Thyroid gland (tissue), 4 donors: Measurements from ENCODE around the gene IPO9. TPM values are rescaled to one million over a fixed set of nuclear protein-coding genes. Genes with fewer than 3 reads are reported as not detected.
A peak's percentile ranks its signal among the peaks of the same experiment; 100 is the strongest.

Experiments
- DNase-seq, 2 donors: peaks; one replicate each; pipeline ENCODE4 v3.0.0-alpha.2; 2019
- H3K27ac ChIP-seq, 3 donors: fragments of 200-600 bp; sonication (generic); 1 replicate in 2 of 3; 2 replicates in 1 of 3; pipeline ENCODE4 v1.5.1; 2016 to 2019; ENCODE audit warnings: mild to moderate bottlenecking in 1 of 3, moderate library complexity in 1 of 3
- H3K27me3 ChIP-seq: fragments of 200-600 bp; sonication (generic); one replicate; pipeline ENCODE4 v1.5.1; 2019
- H3K36me3 ChIP-seq, 2 donors: fragments of 200-600 bp; sonication (generic); one replicate each; pipeline ENCODE4 v1.5.1; 2016 to 2019
- H3K4me1 ChIP-seq, 2 donors: fragments of 200-600 bp; sonication (generic); one replicate each; pipeline ENCODE4 v1.5.1; 2017 to 2019
- H3K4me3 ChIP-seq, 3 donors: fragments of 200-600 bp; sonication (generic); replicated peaks in 1 of 3; 1 replicate in 2 of 3; 2 replicates in 1 of 3; pipeline ENCODE4 v1.5.1; 2016; ENCODE audit warnings: mild to moderate bottlenecking in 1 of 3
- H3K9me3 ChIP-seq: fragments of 200-600 bp; sonication (generic); one replicate; pipeline ENCODE4 v1.5.1; 2017
- POLR2A ChIP-seq, 2 donors: fragments of 450-650 bp; IDR thresholded peaks; one replicate each; pipeline ENCODE4 v1.6.1; 2017; ENCODE audit warnings: antibody characterized with exemption in 2 of 2, mild to moderate bottlenecking in 2 of 2, moderate library complexity in 1 of 2
- WGBS, 2 donors: methylation state at CpG; one replicate each; pipeline ENCODE4 v1.1.5; 2017; 5-methylcytosine and 5-hydroxymethylcytosine counted together
- intact Hi-C: fragments of 100-400 bp; cut with DNase I; formaldehyde crosslinking; loops from one replicate; pipeline ENCODE4 v1.15.1; 2023
- total RNA-seq, 4 donors: library from RNA; depleted of rRNA; stranded (reverse); fragments of >200 nt; gene quantifications; one replicate each; pipeline ENCODE4 v1.2.3, GENCODE V29; 2016
- TF ChIP-seq, protein P1 (sequence below), 6 experiments: fragments of 200-600 bp in 3 of 6; fragments of 450-650 bp in 3 of 6; sonication (generic) in 3 of 6; IDR thresholded peaks; one replicate each; pipeline ENCODE4 v1.5.1; 2016 to 2019; ENCODE audit warnings: antibody characterized with exemption in 6 of 6, mild to moderate bottlenecking in 2 of 6, inconsistent platforms in 1 of 6, moderate library complexity in 1 of 6

IPO9 gene
- total RNA-seq, 4 donors from 2014 or later: 28.4 to 42.1 (median 36.7) TPM

DNA sequence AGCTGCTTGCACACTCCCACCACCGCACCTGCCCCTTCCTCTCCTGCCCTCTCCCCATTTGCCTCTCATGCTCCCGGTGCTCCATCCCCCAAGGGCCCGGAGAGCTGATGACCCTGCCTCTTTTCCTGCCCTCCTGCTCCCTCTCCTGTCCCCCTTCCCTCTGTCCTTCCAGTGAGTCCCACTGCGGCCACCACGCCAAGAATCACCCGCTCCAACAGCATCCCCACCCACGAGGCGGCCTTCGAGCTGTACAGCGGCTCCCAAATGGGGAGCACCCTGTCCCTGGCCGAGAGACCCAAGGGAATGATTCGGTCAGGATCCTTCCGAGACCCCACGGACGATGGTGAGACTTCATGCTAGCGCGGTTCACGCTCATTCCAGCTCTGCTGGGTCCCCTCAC lies 40.7 kb upstream of the IPO9 start:
- intact Hi-C loops: no loop called here
- Histone ChIP-seq H3K36me3 (peaks cover 0 to 15% of the 10 kb centered on the region in 2 donors), H3K4me3 (no peak overlapping the region), H3K9me3 (no peaks in the 10 kb centered on the region), H3K27me3 (no peaks in the 10 kb centered on the region), H3K4me1 (peaks cover 0 to 34% of the 10 kb centered on the region in 2 donors), H3K27ac (no peak overlapping the region)
- WGBS, 2 donors: 97 to 98% methylated on average over 18 of the region's 18 CpGs
- no peak for TF ChIP-seq POLR2A (IDR thresholded peaks at IDR 0.05)
- DNase-seq: no peak

DNA sequence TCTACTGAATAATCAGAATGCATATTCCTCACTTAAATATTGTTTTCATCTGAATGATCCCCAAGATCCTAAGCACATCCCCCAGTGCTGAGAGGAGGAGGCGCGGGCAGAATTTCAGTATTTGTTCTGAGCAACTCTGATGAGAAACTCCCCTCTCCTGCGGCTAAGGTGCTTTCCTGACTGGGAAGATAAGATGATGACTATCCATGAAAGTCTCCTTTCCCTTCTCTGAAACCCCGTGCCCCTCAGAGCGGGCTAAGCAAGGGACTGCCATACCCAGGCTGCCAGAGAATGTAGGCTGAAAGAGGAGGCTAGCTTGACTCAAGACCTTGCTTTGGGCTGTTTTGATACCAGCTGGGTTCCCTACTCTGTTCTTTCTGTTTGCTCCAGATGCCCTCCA lies 39.7 kb upstream of the IPO9 start:
- Histone ChIP-seq H3K27me3 (no peaks in the 10 kb centered on the region), H3K36me3 (peaks cover 0 to 14% of the 10 kb centered on the region in 2 donors), H3K27ac (peak overlapping the region in 2 of 3 donors; percentile 56 to 65), H3K4me3 (no peak overlapping the region), H3K9me3 (no peaks in the 10 kb centered on the region), H3K4me1 (peaks cover 0 to 34% of the 10 kb centered on the region in 2 donors)
- intact Hi-C loops: no loop called here
- no peak for DNase-seq
- TF ChIP-seq, protein P1, sequence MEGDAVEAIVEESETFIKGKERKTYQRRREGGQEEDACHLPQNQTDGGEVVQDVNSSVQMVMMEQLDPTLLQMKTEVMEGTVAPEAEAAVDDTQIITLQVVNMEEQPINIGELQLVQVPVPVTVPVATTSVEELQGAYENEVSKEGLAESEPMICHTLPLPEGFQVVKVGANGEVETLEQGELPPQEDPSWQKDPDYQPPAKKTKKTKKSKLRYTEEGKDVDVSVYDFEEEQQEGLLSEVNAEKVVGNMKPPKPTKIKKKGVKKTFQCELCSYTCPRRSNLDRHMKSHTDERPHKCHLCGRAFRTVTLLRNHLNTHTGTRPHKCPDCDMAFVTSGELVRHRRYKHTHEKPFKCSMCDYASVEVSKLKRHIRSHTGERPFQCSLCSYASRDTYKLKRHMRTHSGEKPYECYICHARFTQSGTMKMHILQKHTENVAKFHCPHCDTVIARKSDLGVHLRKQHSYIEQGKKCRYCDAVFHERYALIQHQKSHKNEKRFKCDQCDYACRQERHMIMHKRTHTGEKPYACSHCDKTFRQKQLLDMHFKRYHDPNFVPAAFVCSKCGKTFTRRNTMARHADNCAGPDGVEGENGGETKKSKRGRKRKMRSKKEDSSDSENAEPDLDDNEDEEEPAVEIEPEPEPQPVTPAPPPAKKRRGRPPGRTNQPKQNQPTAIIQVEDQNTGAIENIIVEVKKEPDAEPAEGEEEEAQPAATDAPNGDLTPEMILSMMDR (IDR thresholded peaks at IDR 0.05): no peak
- TF ChIP-seq POLR2A (IDR thresholded peaks at IDR 0.05): no peak
- WGBS, 2 donors: 96 to 98% methylated on average over 5 of the region's 5 CpGs

DNA sequence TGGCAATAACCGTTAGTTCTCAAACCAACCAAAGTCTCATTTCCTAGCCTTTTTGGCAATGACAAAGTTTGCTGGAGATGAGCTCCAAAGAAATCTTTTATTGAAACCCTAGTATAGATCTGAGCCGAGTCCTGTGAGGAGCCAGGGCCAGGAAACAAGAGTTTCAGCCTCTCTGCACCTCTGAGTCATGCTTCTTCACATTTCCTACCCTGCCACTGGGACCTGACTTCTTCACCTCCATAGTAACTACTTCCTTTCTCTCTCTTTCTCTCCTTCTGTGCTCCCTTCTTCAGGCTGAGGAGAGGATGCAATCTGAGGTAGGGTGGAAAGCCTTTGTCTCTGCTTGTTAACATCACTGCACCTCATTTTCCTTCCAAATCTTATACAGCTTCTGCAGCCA lies 38.7 kb upstream of the IPO9 start:
- no peak for DNase-seq

DNA sequence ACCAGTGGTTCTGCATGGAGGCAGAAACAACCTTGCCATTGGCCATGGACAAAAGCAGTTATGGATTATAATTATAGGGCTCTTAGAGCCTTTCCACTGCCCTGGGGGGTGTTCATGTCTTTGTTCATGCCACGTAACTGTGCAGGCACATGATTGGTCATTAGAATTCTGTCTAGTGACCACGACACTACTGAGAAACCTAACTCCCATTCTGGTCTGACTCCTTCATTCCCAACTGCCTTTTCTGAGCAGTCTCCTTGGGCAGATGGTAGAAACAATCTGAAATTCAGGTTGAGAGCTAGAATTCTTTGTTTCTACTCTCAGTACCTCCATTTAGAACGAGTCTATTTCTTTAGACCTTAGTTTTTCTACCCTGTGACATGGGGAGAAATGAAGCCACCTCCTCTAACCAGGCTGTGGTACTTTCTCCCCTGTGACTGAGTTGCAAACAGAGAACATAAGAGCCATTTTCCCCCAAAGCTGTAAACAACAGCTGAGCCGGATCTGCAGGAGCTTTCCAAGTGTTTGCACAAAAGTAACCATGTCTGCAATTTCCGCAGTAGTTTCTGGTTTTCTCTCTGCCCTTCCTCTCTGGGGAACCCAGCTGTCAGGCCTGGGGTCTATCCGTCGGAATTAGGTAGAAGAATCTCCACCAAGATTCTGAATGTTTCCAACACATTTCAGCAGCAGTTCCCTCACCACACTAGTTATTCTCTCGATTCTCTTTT lies 37.7 kb upstream of the IPO9 start:
- TF ChIP-seq POLR2A (IDR thresholded peaks at IDR 0.05): no peak
- TF ChIP-seq, protein P1 (IDR thresholded peaks at IDR 0.05): no peak
- Histone ChIP-seq H3K4me3 (no peak overlapping the region), H3K36me3 (peaks cover 8 to 22% of the 10 kb centered on the region in 2 donors), H3K9me3 (no peaks in the 10 kb centered on the region), H3K27ac (peak overlapping the region; percentile 13 to 58 (median 56)), H3K27me3 (no peaks in the 10 kb centered on the region), H3K4me1 (peaks cover 0 to 34% of the 10 kb centered on the region in 2 donors)
- WGBS, 2 donors: 67 to 73% methylated on average over 8 of the region's 8 CpGs
- DNase-seq: no peak
- intact Hi-C loops: loop anchor here (5.0 kb wide), 1 partner anchor 229 kb away; no protein-coding TSS in a partner anchor

More for the DNA sequence above, 38.7 kb upstream of the IPO9 start:
- peaks cover 0 to 34% of the 10 kb centered on the region in 2 donors for H3K4me1 ChIP-seq
- peak overlapping the region in 2 of 3 donors; percentile 56 to 65 for H3K27ac ChIP-seq
- no peaks in the 10 kb centered on the region for H3K9me3 ChIP-seq
- TF ChIP-seq, protein P1 (IDR thresholded peaks at IDR 0.05): no peak
- TF ChIP-seq POLR2A (IDR thresholded peaks at IDR 0.05): no peak
- 62 to 79% methylated on average over 2 of the region's 2 CpGs for WGBS, 2 donors
- no peaks in the 10 kb centered on the region for H3K27me3 ChIP-seq
- H3K36me3 ChIP-seq: peaks cover 3 to 22% of the 10 kb centered on the region in 2 donors
- H3K4me3 ChIP-seq: no peak overlapping the region
- intact Hi-C loops: loop anchor here (5.0 kb wide), 1 partner anchor 228 kb away; no protein-coding TSS in a partner anchor

DNA sequence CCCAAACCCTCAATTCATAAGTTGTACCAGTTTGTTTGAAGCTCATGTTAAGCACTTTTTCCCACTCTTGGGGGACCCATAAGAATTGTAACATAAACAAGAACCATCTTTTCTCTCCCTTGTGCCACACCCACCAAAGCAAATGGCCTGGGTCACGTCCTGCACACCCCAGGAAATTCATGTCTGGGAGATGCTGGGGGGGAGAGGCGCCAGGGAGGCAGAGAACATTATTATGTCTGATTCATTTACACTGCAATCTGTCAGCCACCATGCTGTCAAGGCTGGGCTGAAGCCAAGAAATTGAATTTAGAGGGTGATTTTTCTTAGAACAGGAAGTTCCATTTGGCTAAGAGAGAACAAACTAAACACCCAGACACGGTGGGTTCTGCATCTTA lies 37.2 kb upstream of the IPO9 start:
- peak overlapping the region in 2 of 3 donors; percentile 56 to 58 for H3K27ac ChIP-seq
- H3K9me3 ChIP-seq: no peaks in the 10 kb centered on the region
- peaks cover 8 to 22% of the 10 kb centered on the region in 2 donors for H3K36me3 ChIP-seq
- no peaks in the 10 kb centered on the region for H3K27me3 ChIP-seq
- intact Hi-C loops: loop anchor here (2.0 to 5.0 kb wide), 2 partner anchors 83 to 229 kb away; no protein-coding TSS in a partner anchor
- DNase-seq: no peak
- H3K4me3 ChIP-seq: no peak overlapping the region
- peaks cover 0 to 34% of the 10 kb centered on the region in 2 donors for H3K4me1 ChIP-seq
- TF ChIP-seq, protein P1 (IDR thresholded peaks at IDR 0.05): no peak
- no peak for TF ChIP-seq POLR2A (IDR thresholded peaks at IDR 0.05)
- 45 to 55% methylated on average over 3 of the region's 3 CpGs for WGBS, 2 donors
